ENCODE data around the gene EFNA1. TPM values are rescaled to one million over a fixed set of nuclear protein-coding genes. Genes with fewer than 3 reads are reported as not detected.
"Not testable (repeated sequence)": the region's sequence is repeated elsewhere in the genome, so short reads cannot be mapped to it uniquely, and the experiment has no call there.

EFNA1 gene
- total RNA-seq, 6 experiments from 2014 or later, result 87.5 to 419 (median 196) TPM

- whole genome bisulfite sequencing (ENCODE audit: insufficient coverage, low coverage, low lambda C conversion rate, missing lambda C conversion rate), result 60% methylated on average over 3 of the region's 5 CpGs
- Histone ChIP-seq H3K27ac (no peak overlapping the region), H3K27me3 (no peaks in the 10 kb centered on the region), H3K4me1 (no peaks in the 10 kb centered on the region), H3K36me3 (no peaks in the 10 kb centered on the region), H3K4me3 (no peak overlapping the region), H3K9me3 (no peaks in the 10 kb centered on the region)
- TF ChIP-seq POLR2A (IDR thresholded peaks at IDR 0.05) (no peak), CTCF (IDR thresholded peaks at IDR 0.05) (no peak)
- intact Hi-C loops (cut with DNase I), result no loop called here
- ATAC-seq, result no peak
- DNase-seq, result no peak
Measured at GRCh38 chr1:155113450-155113980, 14.2 kb upstream of the EFNA1 start.

GRCh38 chr1:155116113-155116764 is 11.4 kb upstream of the EFNA1 start:
- ATAC-seq, result peak in 1 of 4 donors; percentile 13
- no peaks in the 10 kb centered on the region for H3K27me3 ChIP-seq
- no peak overlapping the region for H3K4me3 ChIP-seq
- peak in 1 of 3 donors; percentile 35 for DNase-seq
- WGBS (ENCODE audit: insufficient coverage, low coverage, low lambda C conversion rate, missing lambda C conversion rate), result 80% methylated on average over 3 of the region's 5 CpGs
- no peaks in the 10 kb centered on the region for H3K4me1 ChIP-seq
- intact Hi-C loops (cut with DNase I), result no loop called here
- H3K27ac ChIP-seq, result no peak overlapping the region
- H3K9me3 ChIP-seq, result no peaks in the 10 kb centered on the region
- TF ChIP-seq CTCF (IDR thresholded peaks at IDR 0.05) (no peak), POLR2A (IDR thresholded peaks at IDR 0.05) (no peak)
- no peaks in the 10 kb centered on the region for H3K36me3 ChIP-seq

- H3K4me1 ChIP-seq, result no peaks in the 10 kb centered on the region
- intact Hi-C loops (cut with DNase I), result no loop called here
- 66% methylated on average over 3 of the region's 4 CpGs for WGBS (ENCODE audit: insufficient coverage, low coverage, low lambda C conversion rate, missing lambda C conversion rate)
- no peaks in the 10 kb centered on the region for H3K27me3 ChIP-seq
- no peaks in the 10 kb centered on the region for H3K9me3 ChIP-seq
- DNase-seq, result peak in 1 of 3 donors; percentile 11
- no peak for ATAC-seq
- H3K27ac ChIP-seq, result no peak overlapping the region
- H3K4me3 ChIP-seq, result no peak overlapping the region
- TF ChIP-seq POLR2A (IDR thresholded peaks at IDR 0.05), result no peak
- TF ChIP-seq CTCF (IDR thresholded peaks at IDR 0.05), result no peak
- H3K36me3 ChIP-seq, result no peaks in the 10 kb centered on the region
Measured at GRCh38 chr1:155117610-155118009, 10.1 kb upstream of the EFNA1 start.

- H3K4me3 ChIP-seq; intact Hi-C loops (cut with DNase I); ATAC-seq; H3K27me3 ChIP-seq; H3K4me1 ChIP-seq; H3K36me3 ChIP-seq; H3K9me3 ChIP-seq; H3K27ac ChIP-seq: not testable (repeated sequence)
- peak in 1 of 3 donors; percentile 11 for DNase-seq
- WGBS (ENCODE audit: insufficient coverage, low coverage, low lambda C conversion rate, missing lambda C conversion rate), result 92% methylated on average over 7 of the region's 7 CpGs
Measured at GRCh38 chr1:155118090-155118489, 9.6 kb upstream of the EFNA1 start.

- no peak for TF ChIP-seq CTCF (IDR thresholded peaks at IDR 0.05)
- TF ChIP-seq POLR2A (IDR thresholded peaks at IDR 0.05), result no peak
- Histone ChIP-seq H3K27ac (no peak overlapping the region), H3K36me3 (no peaks in the 10 kb centered on the region), H3K9me3 (no peaks in the 10 kb centered on the region), H3K4me3 (no peak overlapping the region), H3K4me1 (peaks cover 0 to 18% (median 8%) of the 10 kb centered on the region in 4 donors), H3K27me3 (no peaks in the 10 kb centered on the region)
- WGBS (ENCODE audit: insufficient coverage, low coverage, low lambda C conversion rate, missing lambda C conversion rate), result 64% methylated on average over 3 of the region's 6 CpGs
- intact Hi-C loops (cut with DNase I), result no loop called here
- ATAC-seq, result no peak
- no peak for DNase-seq
Measured at GRCh38 chr1:155120253-155120652, 7.4 kb upstream of the EFNA1 start.

Data from right lobe of liver (tissue), 6 donors.